ENCODE measurements around the gene CYS1. TPM values are rescaled to one million over a fixed set of nuclear protein-coding genes. Genes with fewer than 3 reads are reported as not detected.

CYS1 gene
- total and polyA plus RNA-seq, 4 donors, result 0.07 to 4.1 (median 1.0) TPM

- TF ChIP-seq HNF4G (IDR thresholded peaks at IDR 0.05) (no peak), REST (IDR thresholded peaks at IDR 0.05) (peak; percentile 93), YY1 (IDR thresholded peaks at IDR 0.05) (peak; percentile 97), JUND (IDR thresholded peaks at IDR 0.05) (peak in 1 of 2 donors; percentile 4)
Measured at GRCh38 chr2:10045561-10046355, 34.5 kb downstream of the CYS1 start (continued).

DNA sequence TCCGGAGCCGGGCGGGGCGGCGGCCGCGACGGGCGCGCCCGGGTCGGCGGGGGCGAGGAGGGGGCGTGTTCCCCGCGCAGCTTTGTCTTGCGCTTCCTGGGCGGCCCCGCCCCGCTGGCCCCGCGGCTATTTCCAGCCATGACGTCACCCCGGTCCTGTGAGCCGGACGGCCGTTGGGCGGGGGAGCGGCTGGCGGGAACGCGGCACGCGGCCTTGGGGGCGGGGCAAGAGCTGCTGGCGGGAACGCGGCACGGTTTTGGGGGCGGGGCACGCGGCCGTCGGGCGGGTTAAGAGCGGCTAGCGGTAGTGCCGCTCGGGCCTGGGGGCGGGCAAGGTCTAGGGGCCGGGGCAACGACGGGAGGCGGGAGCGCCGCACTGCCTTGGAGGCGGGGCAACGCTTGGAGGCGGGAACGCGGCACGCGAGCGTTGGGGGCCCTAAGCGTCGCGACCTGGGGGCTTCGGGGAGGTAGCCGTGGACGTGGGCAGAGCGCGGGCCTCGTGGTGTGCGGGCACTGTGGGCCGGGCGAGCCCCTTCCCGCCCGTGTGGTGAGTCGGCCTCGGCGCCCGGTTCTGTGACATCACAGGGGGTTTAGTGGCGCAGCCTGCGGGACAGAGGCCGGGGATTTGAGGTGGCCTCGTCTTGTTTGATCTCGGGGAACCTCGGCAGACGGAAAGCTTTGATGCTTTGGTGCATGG lies 36.2 kb downstream of the CYS1 start:
- H3K4me3 ChIP-seq (ENCODE audit: low read depth in 1 of 3, low read length in 3 of 3), result peak overlapping the region; percentile 69 to 90 (median 80)
- H3K4me1 ChIP-seq (ENCODE audit: control insufficient read depth in 4 of 4, insufficient read depth in 4 of 4, low read length in 3 of 4), result peaks cover 12 to 68% (median 45%) of the 10 kb centered on the region in 4 donors
- WGBS, result 5% methylated on average over 90 of the region's 90 CpGs
- H3K9me3 ChIP-seq (ENCODE audit: control insufficient read depth in 4 of 4, low read length in 3 of 4), result no peaks in the 10 kb centered on the region
- peak overlapping the region; percentile 86 to 93 for H3K9ac ChIP-seq (ENCODE audit: low read depth in 1 of 2, low read length in 2 of 2)
- peak; percentile 93 for DNase-seq (ENCODE audit: low spot score)
- H3K27ac ChIP-seq (ENCODE audit: low read depth in 1 of 2, low read length in 2 of 2), result peak overlapping the region; percentile 96 to 97
- no peaks in the 10 kb centered on the region for H3K27me3 ChIP-seq (ENCODE audit: control insufficient read depth in 4 of 4, insufficient read depth in 4 of 4, low read length in 3 of 4)
- H3K36me3 ChIP-seq (ENCODE audit: control insufficient read depth in 4 of 4, insufficient read depth in 3 of 4, low read depth in 1 of 4, low read length in 3 of 4), result peaks cover 5 to 23% (median 16%) of the 10 kb centered on the region in 4 donors
- TF ChIP-seq CTCF (IDR thresholded peaks at IDR 0.05; ENCODE audit: low read depth, low read length, missing input control), result peak; percentile 2
- no peak for TF ChIP-seq ATF3 (IDR thresholded peaks at IDR 0.05)
- TF ChIP-seq, protein P1, sequence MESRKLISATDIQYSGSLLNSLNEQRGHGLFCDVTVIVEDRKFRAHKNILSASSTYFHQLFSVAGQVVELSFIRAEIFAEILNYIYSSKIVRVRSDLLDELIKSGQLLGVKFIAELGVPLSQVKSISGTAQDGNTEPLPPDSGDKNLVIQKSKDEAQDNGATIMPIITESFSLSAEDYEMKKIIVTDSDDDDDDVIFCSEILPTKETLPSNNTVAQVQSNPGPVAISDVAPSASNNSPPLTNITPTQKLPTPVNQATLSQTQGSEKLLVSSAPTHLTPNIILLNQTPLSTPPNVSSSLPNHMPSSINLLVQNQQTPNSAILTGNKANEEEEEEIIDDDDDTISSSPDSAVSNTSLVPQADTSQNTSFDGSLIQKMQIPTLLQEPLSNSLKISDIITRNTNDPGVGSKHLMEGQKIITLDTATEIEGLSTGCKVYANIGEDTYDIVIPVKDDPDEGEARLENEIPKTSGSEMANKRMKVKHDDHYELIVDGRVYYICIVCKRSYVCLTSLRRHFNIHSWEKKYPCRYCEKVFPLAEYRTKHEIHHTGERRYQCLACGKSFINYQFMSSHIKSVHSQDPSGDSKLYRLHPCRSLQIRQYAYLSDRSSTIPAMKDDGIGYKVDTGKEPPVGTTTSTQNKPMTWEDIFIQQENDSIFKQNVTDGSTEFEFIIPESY (IDR thresholded peaks at IDR 0.05), result no peak
- no peak for TF ChIP-seq RXRA (IDR thresholded peaks at IDR 0.05)
- no peak for TF ChIP-seq RAD21 (IDR thresholded peaks at IDR 0.05)
- peak in 1 of 2 donors; percentile 88 for TF ChIP-seq EGR1 (IDR thresholded peaks at IDR 0.05; ENCODE audit: low read depth in 2 of 2)
- peak; percentile 54 for TF ChIP-seq SP1 (IDR thresholded peaks at IDR 0.05)
- TF ChIP-seq JUND (IDR thresholded peaks at IDR 0.05), result peak in 1 of 2 donors; percentile 36
- TF ChIP-seq REST (IDR thresholded peaks at IDR 0.05), result peak; percentile 50

Measured in liver (tissue), 9 donors.